ENCODE results near the gene SCN1A. TPM values are rescaled to one million over a fixed set of nuclear protein-coding genes. Genes with fewer than 3 reads are reported as not detected.

SCN1A gene
- total RNA-seq: 10 to 100 TPM in 3 of 8 experiments, 1 to 10 TPM in 3, under 1 TPM in 2; 0.10 to 50.7 (median 4.1) TPM

GRCh38 chr2:166127217-166128155 lies at the start of gene SCN1A:
Gene SCN1A, minus strand, starts transcription at chr2:166128020. Its CDS starts 54,399 bp downstream, at chr2:166073621.
- peaks cover 11 to 21% of the 10 kb centered on the region in 2 donors for H3K4me1 ChIP-seq (replicated peaks in 1 of 2)
- H3K27ac ChIP-seq: no peak within 1 kb of the TSS
- in situ Hi-C loops (cut with MboI; ENCODE audit: low pct_unique_long_range_greater_than_20kb in 2 of 9, low sequenced_read_pairs in 9 of 9, unreplicated experiment in 9 of 9): loop anchor here in 3 of 9 experiments (25.0 kb wide), 1 partner anchor 165 kb away; the partner anchor contains the start of gene TTC21B (in 3 of the 3)
- peak within 1 kb of the TSS in 4 of 5 donors; percentile 3 to 26 (median 21) for H3K4me3 ChIP-seq
- peak; percentile 6 to 73 (median 54) for ATAC-seq (replicated peaks in 6 of 8)
- 0 to 40% (median 17%) methylated on average over 1 to 7 of the region's 7 CpGs for WGBS, 10 experiments

DNA sequence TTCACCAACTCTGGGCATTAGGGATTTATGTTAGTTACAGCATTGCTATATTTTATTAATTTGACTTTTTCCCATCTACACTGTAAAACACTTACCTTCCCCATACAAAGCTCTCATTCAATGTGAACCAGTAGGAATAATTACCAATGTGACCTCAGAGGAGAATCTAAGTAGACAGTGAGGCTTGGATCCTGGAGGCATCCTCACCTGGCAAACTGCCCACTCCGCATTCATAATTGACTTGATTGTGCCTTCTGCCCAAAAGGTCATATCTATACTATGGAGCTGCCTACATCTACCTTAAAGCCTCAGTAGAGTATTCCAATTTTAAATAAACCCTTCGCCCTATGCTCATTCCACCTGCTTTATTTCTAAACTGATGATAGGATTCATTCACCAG lies 45.4 kb upstream of the SCN1A start:
- Histone ChIP-seq H3K4me1 (replicated peaks in 1 of 2) (peaks cover 2 to 11% of the 10 kb centered on the region in 2 donors), H3K4me3 (no peak overlapping the region), H3K27ac (no peak overlapping the region)
- in situ Hi-C loops (cut with MboI; ENCODE audit: low pct_unique_long_range_greater_than_20kb in 2 of 9, low sequenced_read_pairs in 9 of 9, unreplicated experiment in 9 of 9): no loop called here
- no peak for ATAC-seq (replicated peaks in 6 of 8)
- WGBS, 10 experiments: 71 to 100% (median 100%) methylated on average over 1 to 2 of the region's 2 CpGs

GRCh38 chr2:166171216-166171615 lies 43.4 kb upstream of the SCN1A start:
- WGBS, 10 experiments: 21 to 61% (median 39%) methylated on average over 2 to 3 of the region's 3 CpGs
- peak in 6 of 8 experiments; percentile 63 to 85 (median 74) for ATAC-seq (replicated peaks in 6 of 8)
- in situ Hi-C loops (cut with MboI; ENCODE audit: low pct_unique_long_range_greater_than_20kb in 2 of 9, low sequenced_read_pairs in 9 of 9, unreplicated experiment in 9 of 9): no loop called here
- H3K4me3 ChIP-seq: no peak overlapping the region
- H3K27ac ChIP-seq: no peak overlapping the region
- peaks cover 2 to 11% of the 10 kb centered on the region in 2 donors for H3K4me1 ChIP-seq (replicated peaks in 1 of 2)

GRCh38 chr2:166170356-166170755 lies 42.5 kb upstream of the SCN1A start:
- H3K4me1 ChIP-seq (replicated peaks in 1 of 2): peaks cover 2 to 9% of the 10 kb centered on the region in 2 donors
- in situ Hi-C loops (cut with MboI; ENCODE audit: low pct_unique_long_range_greater_than_20kb in 2 of 9, low sequenced_read_pairs in 9 of 9, unreplicated experiment in 9 of 9): no loop called here
- H3K27ac ChIP-seq: no peak overlapping the region
- 40 to 100% (median 92%) methylated on average over 1 to 2 of the region's 2 CpGs; no CpG with 5 or more reads in 1 of the 10 experiments for WGBS, 10 experiments
- no peak overlapping the region for H3K4me3 ChIP-seq
- ATAC-seq (replicated peaks in 6 of 8): peak in 3 of 8 experiments; percentile 36 to 57 (median 38)

DNA sequence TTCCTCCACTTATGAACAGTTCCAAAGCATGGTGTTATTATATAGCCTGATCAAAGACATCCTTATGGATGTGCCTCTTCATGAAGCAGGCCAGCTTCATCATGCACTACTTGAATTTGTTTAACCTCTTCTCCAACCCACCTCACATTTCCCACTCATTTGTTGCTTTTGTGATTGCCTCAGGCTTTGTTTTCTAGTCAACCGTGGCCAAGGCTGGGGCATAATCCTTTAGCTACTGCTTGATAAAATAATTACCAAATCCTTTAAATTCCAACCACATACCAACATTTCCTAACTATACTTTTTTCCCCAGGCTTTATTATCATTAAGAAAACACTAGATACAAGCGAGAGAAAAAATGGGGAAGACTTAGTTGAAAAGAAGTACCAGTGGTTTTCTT lies 39.6 kb upstream of the SCN1A start:
- no peak overlapping the region for H3K27ac ChIP-seq
- peaks cover 2 to 9% of the 10 kb centered on the region in 2 donors for H3K4me1 ChIP-seq (replicated peaks in 1 of 2)
- 0 to 57% (median 27%) methylated on average over 2 of the region's 2 CpGs for WGBS, 10 experiments
- peak in 2 of 8 experiments; percentile 38 to 70 for ATAC-seq (replicated peaks in 6 of 8)
- in situ Hi-C loops (cut with MboI; ENCODE audit: low pct_unique_long_range_greater_than_20kb in 2 of 9, low sequenced_read_pairs in 9 of 9, unreplicated experiment in 9 of 9): no loop called here
- H3K4me3 ChIP-seq: no peak overlapping the region

DNA sequence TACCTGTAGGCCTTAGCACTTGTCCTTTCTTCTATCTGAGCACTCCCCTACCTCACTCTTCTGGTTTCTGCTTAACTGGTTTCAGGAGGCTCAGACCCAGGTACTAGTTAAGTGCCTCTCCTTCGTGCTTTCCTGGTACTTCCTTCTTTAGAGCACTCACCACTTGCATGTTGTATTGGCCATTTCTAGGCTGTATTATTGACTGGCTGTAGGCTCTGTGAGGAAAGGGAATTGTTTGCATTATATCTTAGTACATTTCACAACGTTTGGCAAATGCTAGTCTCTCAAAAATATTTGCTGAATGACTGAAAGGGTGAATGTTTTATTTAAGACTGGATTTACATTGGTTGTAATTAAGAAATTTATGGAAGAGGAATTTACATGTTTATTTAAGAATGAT lies 36.0 kb upstream of the SCN1A start:
- in situ Hi-C loops (cut with MboI; ENCODE audit: low pct_unique_long_range_greater_than_20kb in 2 of 9, low sequenced_read_pairs in 9 of 9, unreplicated experiment in 9 of 9): no loop called here
- H3K4me3 ChIP-seq: no peak overlapping the region
- no peak for ATAC-seq (replicated peaks in 6 of 8)
- 0 to 86% (median 40%) methylated on average over 1 to 2 of the region's 2 CpGs; no CpG with 5 or more reads in 1 of the 10 experiments for WGBS, 10 experiments
- no peak overlapping the region for H3K27ac ChIP-seq
- H3K4me1 ChIP-seq (replicated peaks in 1 of 2): no peaks in the 10 kb centered on the region

DNA sequence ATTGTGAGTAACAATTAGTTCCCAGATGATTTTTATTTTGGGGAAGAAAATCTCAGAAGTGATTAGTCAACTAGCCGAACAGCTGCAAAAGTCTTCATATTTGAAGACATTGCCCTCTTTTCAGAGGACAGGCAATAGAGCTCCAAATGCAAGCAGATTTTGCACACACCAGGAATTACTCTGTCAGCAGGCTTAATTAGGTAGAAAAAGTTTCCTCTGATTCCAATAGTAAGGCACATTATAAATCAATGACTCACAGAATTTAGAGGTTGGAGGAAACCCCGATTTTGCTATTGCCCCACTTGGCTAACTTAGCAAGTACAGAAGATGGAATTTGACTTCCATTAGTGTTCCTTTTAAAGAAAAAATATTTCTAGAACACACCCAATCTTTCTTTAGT lies 30.7 kb upstream of the SCN1A start:
- in situ Hi-C loops (cut with MboI; ENCODE audit: low pct_unique_long_range_greater_than_20kb in 2 of 9, low sequenced_read_pairs in 9 of 9, unreplicated experiment in 9 of 9): no loop called here
- 5 to 100% (median 78%) methylated on average over 1 to 2 of the region's 2 CpGs; no CpG with 5 or more reads in 4 of the 10 experiments for WGBS, 10 experiments
- no peak overlapping the region for H3K27ac ChIP-seq
- no peak for ATAC-seq (replicated peaks in 6 of 8)
- H3K4me3 ChIP-seq: no peak overlapping the region
- no peaks in the 10 kb centered on the region for H3K4me1 ChIP-seq (replicated peaks in 1 of 2)

GRCh38 chr2:166157578-166157977 lies 29.8 kb upstream of the SCN1A start:
- in situ Hi-C loops (cut with MboI; ENCODE audit: low pct_unique_long_range_greater_than_20kb in 2 of 9, low sequenced_read_pairs in 9 of 9, unreplicated experiment in 9 of 9): no loop called here
- ATAC-seq (replicated peaks in 6 of 8): no peak
- Histone ChIP-seq H3K4me3 (no peak overlapping the region), H3K4me1 (replicated peaks in 1 of 2) (no peaks in the 10 kb centered on the region), H3K27ac (no peak overlapping the region)
- 0 to 100% (median 60%) methylated on average over 1 to 2 of the region's 2 CpGs; no CpG with 5 or more reads in 2 of the 10 experiments for WGBS, 10 experiments

DNA sequence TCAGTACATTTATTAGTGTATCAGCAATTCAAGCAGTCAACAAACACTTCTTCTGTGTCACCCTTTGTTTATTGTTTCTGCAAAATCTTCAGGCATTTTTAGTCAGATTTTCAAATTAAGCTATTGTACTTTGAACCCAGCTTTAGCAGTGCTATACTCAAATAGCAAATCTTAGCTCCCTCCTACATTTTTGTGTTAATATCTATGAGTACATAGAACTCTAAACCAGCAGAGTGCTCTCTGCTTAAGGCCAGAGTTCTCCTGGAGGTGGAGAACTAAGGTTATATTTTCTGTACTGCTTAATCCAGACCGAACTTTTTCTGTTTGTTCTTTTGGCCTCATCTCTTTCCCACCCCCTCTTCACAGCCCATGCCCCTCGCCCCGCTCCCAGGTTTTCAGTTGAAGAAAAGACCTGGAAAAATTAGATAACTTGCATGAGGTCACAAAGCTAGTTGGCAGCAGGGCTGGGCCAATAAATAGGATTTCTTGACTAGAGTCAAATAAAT lies 29.2 kb upstream of the SCN1A start:
- WGBS, 10 experiments: 14 to 100% (median 85%) methylated on average over 1 to 3 of the region's 3 CpGs; no CpG with 5 or more reads in 4 of the 10 experiments
- in situ Hi-C loops (cut with MboI; ENCODE audit: low pct_unique_long_range_greater_than_20kb in 2 of 9, low sequenced_read_pairs in 9 of 9, unreplicated experiment in 9 of 9): no loop called here
- H3K27ac ChIP-seq: no peak overlapping the region
- H3K4me3 ChIP-seq: no peak overlapping the region
- H3K4me1 ChIP-seq (replicated peaks in 1 of 2): no peaks in the 10 kb centered on the region
- no peak for ATAC-seq (replicated peaks in 6 of 8)

- no peak overlapping the region for H3K27ac ChIP-seq
- no peak overlapping the region for H3K4me3 ChIP-seq
- peak in 2 of 8 experiments; percentile 53 to 56 for ATAC-seq (replicated peaks in 6 of 8)
- H3K4me1 ChIP-seq (replicated peaks in 1 of 2): no peaks in the 10 kb centered on the region
- 0 to 100% (median 71%) methylated on average over 1 to 2 of the region's 2 CpGs; no CpG with 5 or more reads in 1 of the 10 experiments for WGBS, 10 experiments
- in situ Hi-C loops (cut with MboI; ENCODE audit: low pct_unique_long_range_greater_than_20kb in 2 of 9, low sequenced_read_pairs in 9 of 9, unreplicated experiment in 9 of 9): no loop called here
Observed at GRCh38 chr2:166155589-166155988, 27.8 kb upstream of the SCN1A start.

DNA sequence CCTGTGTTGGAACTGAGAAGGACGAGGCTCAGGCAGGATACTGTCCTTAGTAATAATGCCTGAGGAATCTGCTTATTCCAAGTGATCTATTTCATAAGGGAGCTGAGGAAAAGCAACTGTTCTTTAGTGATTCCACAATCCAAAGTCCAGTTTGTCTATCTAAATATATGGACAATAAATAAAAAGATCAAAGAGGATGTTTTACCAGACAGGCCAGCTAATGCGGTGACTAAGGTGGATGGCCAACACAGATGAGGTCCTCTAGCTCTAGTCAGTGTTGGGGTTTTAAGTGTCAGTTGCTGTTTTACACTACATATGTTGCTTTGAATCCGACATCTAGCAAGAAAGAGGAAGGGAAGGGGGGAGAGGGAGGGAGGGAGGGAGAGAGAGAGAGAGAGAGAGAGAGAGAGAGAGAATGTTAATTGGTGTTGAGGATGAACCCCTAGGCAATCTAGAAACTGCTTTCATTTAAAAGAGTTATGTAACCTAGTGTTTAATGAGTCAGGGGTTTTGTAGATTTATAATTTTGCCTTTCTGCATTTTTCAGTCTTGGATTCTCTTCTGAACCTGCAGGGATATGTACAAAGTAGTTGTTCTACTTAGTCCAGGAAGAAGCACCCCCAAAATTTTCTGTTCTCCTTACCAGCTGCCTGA lies 27.0 kb upstream of the SCN1A start:
- WGBS, 10 experiments: 11 to 82% (median 36%) methylated on average over 1 to 3 of the region's 3 CpGs; no CpG with 5 or more reads in 2 of the 10 experiments
- ATAC-seq (replicated peaks in 6 of 8): peak in 3 of 8 experiments; percentile 12 to 45 (median 37)
- no peak overlapping the region for H3K27ac ChIP-seq
- H3K4me1 ChIP-seq (replicated peaks in 1 of 2): no peaks in the 10 kb centered on the region
- in situ Hi-C loops (cut with MboI; ENCODE audit: low pct_unique_long_range_greater_than_20kb in 2 of 9, low sequenced_read_pairs in 9 of 9, unreplicated experiment in 9 of 9): no loop called here
- no peak overlapping the region for H3K4me3 ChIP-seq

- Histone ChIP-seq H3K27ac (no peak overlapping the region), H3K4me3 (no peak overlapping the region), H3K4me1 (replicated peaks in 1 of 2) (peaks cover 0 to 19% of the 10 kb centered on the region in 2 donors)
- in situ Hi-C loops (cut with MboI; ENCODE audit: low pct_unique_long_range_greater_than_20kb in 2 of 9, low sequenced_read_pairs in 9 of 9, unreplicated experiment in 9 of 9): no loop called here
- ATAC-seq (replicated peaks in 6 of 8): no peak
Observed at GRCh38 chr2:166152064-166152463, 24.2 kb upstream of the SCN1A start.

Measured in motor neuron (in vitro differentiated cells).